IMR-90 (cell line): ENCODE measurements around the gene RBM23. TPM values are rescaled to one million over a fixed set of nuclear protein-coding genes. Genes with fewer than 3 reads are reported as not detected.

Experiments used
- ATAC-seq: fragments of 200-7000 bp; cut with Tn5 transposase; 2 replicates; pipeline ENCODE4 v1.9.1; 2020; ENCODE audit warnings: low read depth, mild to moderate bottlenecking, moderate library complexity
- BruUV-seq: library from RNA; stranded (reverse); fragments of 400-500 nt; replicated peaks from 2 replicates; lab custom pipeline; 2021; lab: Mats Ljungman, UMichigan
- CTCF ChIA-PET: fragments of 300-600 bp; formaldehyde crosslinking; extraction: SDS; loops from one replicate; lab custom pipeline; 2021; ENCODE audit warnings: antibody characterized with exemption; lab: Yijun Ruan, JAX
- POLR2A ChIA-PET: fragments of 300-600 bp; sonication (Branson Sonifier 250); formaldehyde crosslinking; loops from one replicate; lab custom pipeline; 2022; ENCODE audit warnings: antibody characterized with exemption; ENCODE audit not compliant: unreplicated experiment; lab: Charles Lee
- DNase-seq: peaks from one replicate; pipeline ENCODE4 v3.0.0; 2013
- H2AFZ ChIP-seq: replicated peaks from 2 replicates; pipeline ENCODE3; 2013; ENCODE audit warnings: low read length, mild to moderate bottlenecking; ENCODE audit not compliant: poor library complexity
- H2AK5ac ChIP-seq: 2 replicates; pipeline ENCODE4 v1.6.1; 2013; ENCODE audit warnings: low read depth, low read length, inconsistent platforms
- H2AK9ac ChIP-seq: replicated peaks from 2 replicates; pipeline ENCODE3; 2013; ENCODE audit warnings: mild to moderate bottlenecking, low read depth, low read length, moderate library complexity; ENCODE audit not compliant: poor library complexity
- H2BK120ac ChIP-seq: 2 replicates; pipeline ENCODE4 v1.6.1; 2013; ENCODE audit warnings: low read depth, low read length, inconsistent platforms
- H2BK15ac ChIP-seq: 3 replicates; pipeline ENCODE4 v1.6.1; 2013; ENCODE audit warnings: low read depth, low read length, inconsistent platforms
- H2BK20ac ChIP-seq: 2 replicates; pipeline ENCODE4 v1.6.1; 2013; ENCODE audit warnings: low read depth, mild to moderate bottlenecking, inconsistent platforms, low read length, moderate library complexity
- H2BK5ac ChIP-seq: 2 replicates; pipeline ENCODE4 v1.6.1; 2013; ENCODE audit warnings: mild to moderate bottlenecking, low read depth, low read length, inconsistent platforms; ENCODE audit not compliant: poor library complexity, severe bottlenecking
- H3K14ac ChIP-seq: replicated peaks from 2 replicates; pipeline ENCODE4 v1.6.1; 2013; ENCODE audit warnings: low read depth, low read length, inconsistent platforms
- H3K18ac ChIP-seq: 2 replicates; pipeline ENCODE4 v1.6.1; 2013; ENCODE audit warnings: low read depth, low read length, control low read depth
- H3K23ac ChIP-seq: 2 replicates; pipeline ENCODE4 v1.6.1; 2013; ENCODE audit warnings: low read depth, low read length, inconsistent platforms
- H3K27ac ChIP-seq: 2 replicates; pipeline ENCODE4 v1.5.1; 2013; ENCODE audit warnings: mild to moderate bottlenecking, control low read depth, low read length; ENCODE audit not compliant: insufficient read depth
- H3K27me3 ChIP-seq: 2 replicates; pipeline ENCODE4 v1.6.1; 2013; ENCODE audit warnings: low read length; ENCODE audit not compliant: control insufficient read depth, insufficient read depth
- H3K36me3 ChIP-seq: 2 replicates; pipeline ENCODE4 v1.6.1; 2013; ENCODE audit warnings: low read length, mixed read lengths; ENCODE audit not compliant: control insufficient read depth, insufficient read depth
- H3K4ac ChIP-seq: 2 replicates; pipeline ENCODE4 v1.6.1; 2013; ENCODE audit warnings: low read depth, low read length, inconsistent platforms
- H3K4me1 ChIP-seq: 2 replicates; pipeline ENCODE4 v1.6.1; 2013; ENCODE audit warnings: low read length, mixed read lengths; ENCODE audit not compliant: control insufficient read depth, insufficient read depth
- H3K4me2 ChIP-seq: 2 replicates; pipeline ENCODE4 v1.6.1; 2013; ENCODE audit warnings: low read depth, mild to moderate bottlenecking, control low read depth, low read length, moderate library complexity
- H3K4me3 ChIP-seq: 2 replicates; pipeline ENCODE4 v1.5.1; 2013; ENCODE audit warnings: low read depth, mild to moderate bottlenecking, control low read depth, low read length, moderate library complexity; ENCODE audit not compliant: insufficient read depth
- H3K56ac ChIP-seq: 2 replicates; pipeline ENCODE4 v1.6.1; 2013; ENCODE audit warnings: low read length, inconsistent platforms; ENCODE audit not compliant: insufficient read depth; ENCODE audit errors: extremely low read depth
- H3K79me1 ChIP-seq, 2 experiments: 2 replicates each; pipeline ENCODE4 v1.6.1; 2013; ENCODE audit warnings: low read length in 2 of 2, inconsistent platforms in 1 of 2, low read depth in 1 of 2
- H3K9ac ChIP-seq: 2 replicates; pipeline ENCODE4 v1.6.1; 2013; ENCODE audit warnings: low read depth, low read length, control low read depth
- H3K9me1 ChIP-seq: 2 replicates; pipeline ENCODE4 v1.6.1; 2013; ENCODE audit warnings: low read length, inconsistent platforms; ENCODE audit not compliant: insufficient read depth
- H3K9me3 ChIP-seq: 2 replicates; pipeline ENCODE4 v1.6.1; 2013; ENCODE audit warnings: low read length; ENCODE audit not compliant: control insufficient read depth, insufficient read depth
- H4K20me1 ChIP-seq: 2 replicates; pipeline ENCODE4 v1.6.1; 2013; ENCODE audit warnings: low read length, inconsistent platforms; ENCODE audit not compliant: insufficient read depth
- H4K5ac ChIP-seq: 2 replicates; pipeline ENCODE4 v1.6.1; 2013; ENCODE audit warnings: mild to moderate bottlenecking, low read depth, low read length, control low read depth
- H4K8ac ChIP-seq, 2 experiments: 2 replicates each; pipeline ENCODE4 v1.6.1; 2013; ENCODE audit warnings: low read depth in 2 of 2, low read length in 2 of 2, control low read depth in 1 of 2, inconsistent platforms in 1 of 2
- H4K91ac ChIP-seq: 2 replicates; pipeline ENCODE4 v1.6.1; 2013; ENCODE audit warnings: low read depth, low read length, inconsistent platforms; ENCODE audit not compliant: insufficient read depth
- BHLHE40 ChIP-seq: fragments of 150-350 bp; IDR thresholded peaks from 2 replicates; pipeline ENCODE4 v1.6.1; 2016; ENCODE audit warnings: mild to moderate bottlenecking, low read depth, low read length
- FOS ChIP-seq: fragments of 150-350 bp; IDR thresholded peaks from 2 replicates; pipeline ENCODE4 v1.6.1; 2016; ENCODE audit warnings: low read depth, low read length
- MAFK ChIP-seq: IDR thresholded peaks from 2 replicates; pipeline ENCODE4 v1.6.1; 2012; ENCODE audit warnings: low read depth, low read length, improper control_type of control experiment
- MAZ ChIP-seq: IDR thresholded peaks from 2 replicates; pipeline ENCODE4 v1.6.1; 2012; ENCODE audit warnings: low read depth, mild to moderate bottlenecking, low read length, improper control_type of control experiment, moderate library complexity, borderline replicate concordance
- POLR2A ChIP-seq: IDR thresholded peaks from 2 replicates; pipeline ENCODE4 v1.6.1; 2012; ENCODE audit warnings: mild to moderate bottlenecking, low read depth, low read length
- RAD21 ChIP-seq: IDR thresholded peaks from 2 replicates; pipeline ENCODE4 v1.6.1; 2012; ENCODE audit warnings: low read length, improper control_type of control experiment
- RCOR1 ChIP-seq: IDR thresholded peaks from 2 replicates; pipeline ENCODE4 v1.6.1; 2012; ENCODE audit warnings: mild to moderate bottlenecking, low read length, improper control_type of control experiment; ENCODE audit not compliant: insufficient replicate concordance
- SMC3 ChIP-seq: fragments of 150-350 bp; IDR thresholded peaks from 2 replicates; pipeline ENCODE4 v1.6.1; 2016; ENCODE audit warnings: low read depth, mild to moderate bottlenecking, antibody characterized with exemption, low read length, moderate library complexity
- WGBS, 2 experiments: methylation state at CpG; one replicate each; pipeline versions ENCODE4 v1.1.5 to v1.1.7; 2013; ENCODE audit warnings: missing lambda C conversion rate in 2 of 2; ENCODE audit not compliant: insufficient read length in 1 of 2; ENCODE audit errors: extremely low coverage in 2 of 2; 5-methylcytosine and 5-hydroxymethylcytosine counted together
- dilution Hi-C: fragments of 300-500 bp; cut with HindIII; formaldehyde crosslinking; loops from one replicate; pipeline ENCODE4 v1.14.3; 2018; ENCODE audit warnings: low sequenced_read_pairs; ENCODE audit not compliant: unreplicated experiment
- in situ Hi-C: fragments of 300-500 bp; cut with MboI; formaldehyde crosslinking; loops from 3 replicates; pipeline ENCODE4 v1.14.3; 2019; ENCODE audit warnings: low sequenced_read_pairs, inconsistent platforms, mixed read lengths
- intact Hi-C: fragments of 100-400 bp; cut with micrococcal nuclease; formaldehyde crosslinking; loops from 2 replicates; pipeline ENCODE4 v1.10.0; 2022
- polyA plus RNA-seq, 3 experiments: library from polyadenylated mRNA; depleted of rRNA; stranded (reverse); fragments of >200 nt; gene quantifications; 2 replicates each; pipeline ENCODE4 v1.2.3, GENCODE V29; 2012; ENCODE audit warnings: low replicate concordance in 1 of 3
- total RNA-seq: library from RNA; depleted of rRNA; stranded (reverse); fragments of >200 nt; gene quantifications from 2 replicates; pipeline ENCODE4 v1.2.3, GENCODE V29; 2012
- TF ChIP-seq, protein P1 (sequence below): fragments of 150-350 bp; IDR thresholded peaks from 2 replicates; pipeline ENCODE4 v1.6.1; 2017; ENCODE audit warnings: mild to moderate bottlenecking, antibody characterized with exemption, low read length, low read depth
- TF ChIP-seq, protein P2 (sequence below): fragments of 150-350 bp; IDR thresholded peaks from 2 replicates; pipeline ENCODE4 v1.6.1; 2016; ENCODE audit warnings: low read depth, mild to moderate bottlenecking, low read length, moderate library complexity, borderline replicate concordance
- TF ChIP-seq, protein P3 (sequence below): conservative IDR thresholded peaks from 2 replicates; pipeline ENCODE4 v1.5.1; 2012; ENCODE audit warnings: mild to moderate bottlenecking, low read depth, low read length, improper control_type of control experiment

Gene RBM23
- total and polyA plus RNA-seq, 2 of the 4 experiments (the other 2 are of a cell fraction): 44.7 to 375 TPM

DNA sequence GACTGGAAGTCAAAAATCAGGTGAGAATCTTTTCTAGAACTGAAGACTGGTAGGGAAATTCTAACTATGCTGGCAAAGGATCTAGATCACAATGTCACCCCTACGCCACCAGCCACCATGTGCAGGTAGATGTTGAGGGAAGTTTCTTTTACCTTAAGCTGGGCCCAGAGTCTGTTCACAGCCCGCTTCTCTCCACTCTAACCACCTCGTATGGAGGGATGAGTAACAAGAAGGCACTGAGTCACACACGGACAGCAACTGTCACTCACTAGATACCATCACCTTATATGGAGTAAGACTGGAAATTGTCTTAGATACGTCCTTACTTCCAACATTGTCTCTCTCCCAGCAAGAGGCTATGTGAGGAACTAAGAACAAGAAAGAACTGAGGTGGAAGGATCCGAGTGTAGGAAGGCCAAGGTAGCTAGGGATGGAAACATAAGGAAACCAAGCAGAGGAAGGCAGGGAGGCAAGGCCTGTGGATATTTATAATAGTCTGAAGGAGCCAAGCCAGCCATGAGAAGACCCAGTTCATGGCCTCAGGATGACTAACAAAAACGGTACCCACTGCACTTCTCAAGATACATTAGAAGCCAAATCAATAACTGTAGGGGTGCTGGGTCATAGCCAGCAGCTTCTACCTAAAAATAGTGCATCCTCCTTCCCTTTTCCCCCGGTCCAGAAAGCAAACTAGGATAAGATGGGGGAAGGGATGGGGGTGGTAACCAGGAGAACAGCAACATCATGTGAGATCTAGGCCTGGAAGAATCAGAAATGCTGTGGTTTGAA is 20.5 kb downstream of the RBM23 start (continued):
- peak; percentile 61; the same call in 1 of the 2 replicates for TF ChIP-seq FOS
- no peak for TF ChIP-seq RCOR1

DNA sequence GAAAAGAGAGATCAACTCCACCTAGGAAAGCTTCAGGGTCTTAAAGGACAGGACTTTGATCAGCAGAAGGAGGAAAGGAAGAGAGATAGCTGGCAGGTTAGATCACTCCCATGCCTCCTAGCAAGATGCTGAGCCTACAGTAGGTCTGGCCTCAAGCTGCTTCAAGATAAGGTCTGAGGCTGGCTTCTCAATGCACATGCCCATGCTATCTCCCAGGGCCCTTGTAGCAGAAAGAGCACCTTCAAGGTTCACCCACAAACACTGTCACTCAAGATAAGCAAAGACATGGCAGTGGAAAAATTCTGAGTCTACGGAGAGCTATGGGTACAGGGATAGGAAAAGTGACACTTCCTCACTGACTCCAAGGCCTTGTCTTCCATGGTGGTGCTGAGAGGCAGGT is 21.6 kb downstream of the RBM23 start:
- Histone ChIP-seq H4K8ac (peak overlapping the region; percentile 42 to 79), H2BK20ac (peak overlapping the region; percentile 71; the same call in 1 of the 2 replicates), H3K4me3 (no peak overlapping the region), H3K4me2 (no peak overlapping the region), H3K36me3 (peaks cover 15% of the 10 kb centered on the region), H3K18ac (no peak overlapping the region), H4K20me1 (no peaks in the 10 kb centered on the region), H2BK5ac (peak overlapping the region; percentile 96), H3K9me3 (no peaks in the 10 kb centered on the region), H3K79me1 (peaks cover 0 to 17% of the 10 kb centered on the region in 2 experiments; a peak in 3 of 4 replicates), H4K5ac (peak overlapping the region; percentile 56; the same call in 1 of the 2 replicates), H2AK9ac (no peak overlapping the region), H3K27me3 (no peaks in the 10 kb centered on the region), H3K14ac (peak overlapping the region; percentile 85), H3K9me1 (peaks cover 20% of the 10 kb centered on the region), H2BK15ac (peak overlapping the region; percentile 9; the same call in 2 of the 3 replicates), H3K27ac (peak overlapping the region; percentile 35; the same call in 1 of the 2 replicates), H3K4ac (peak overlapping the region; percentile 87), H3K56ac (no peak overlapping the region), H3K9ac (no peak overlapping the region), H3K23ac (peak overlapping the region; percentile 10; the same call in 1 of the 2 replicates), H2AFZ (no peak overlapping the region), H4K91ac (peak overlapping the region; percentile 83), H2BK120ac (peak overlapping the region; percentile 44; the same call in 1 of the 2 replicates), H2AK5ac (peak overlapping the region; percentile 94), H3K4me1 (peaks cover 17% of the 10 kb centered on the region)
- dilution Hi-C loops (no loop called here), intact Hi-C loops (loop anchor here (5.0 to 10.0 kb wide), 3 partner anchors 60 to 513 kb away; partner anchors contain the start of gene MMP14), in situ Hi-C loops (no loop called here)
- CTCF ChIA-PET: interaction anchor here (1.7 kb wide), 1 partner anchor 74 kb away, joined by 4 read pairs; no protein-coding TSS in a partner anchor
- POLR2A ChIA-PET: interaction anchor here (0.5 to 0.6 kb wide), 2 partner anchors 85 to 388 kb away, joined by 4 to 5 read pairs; no protein-coding TSS in a partner anchor
- BruUV-seq: no TSS peak
- ATAC-seq (no peak), DNase-seq (no peak)
- no CpG with 5 or more reads among the region's 1 CpG for WGBS, 2 experiments
- no peak for TF ChIP-seq SMC3
- TF ChIP-seq, protein P1, sequence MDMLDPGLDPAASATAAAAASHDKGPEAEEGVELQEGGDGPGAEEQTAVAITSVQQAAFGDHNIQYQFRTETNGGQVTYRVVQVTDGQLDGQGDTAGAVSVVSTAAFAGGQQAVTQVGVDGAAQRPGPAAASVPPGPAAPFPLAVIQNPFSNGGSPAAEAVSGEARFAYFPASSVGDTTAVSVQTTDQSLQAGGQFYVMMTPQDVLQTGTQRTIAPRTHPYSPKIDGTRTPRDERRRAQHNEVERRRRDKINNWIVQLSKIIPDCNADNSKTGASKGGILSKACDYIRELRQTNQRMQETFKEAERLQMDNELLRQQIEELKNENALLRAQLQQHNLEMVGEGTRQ: no peak
- TF ChIP-seq, protein P2, sequence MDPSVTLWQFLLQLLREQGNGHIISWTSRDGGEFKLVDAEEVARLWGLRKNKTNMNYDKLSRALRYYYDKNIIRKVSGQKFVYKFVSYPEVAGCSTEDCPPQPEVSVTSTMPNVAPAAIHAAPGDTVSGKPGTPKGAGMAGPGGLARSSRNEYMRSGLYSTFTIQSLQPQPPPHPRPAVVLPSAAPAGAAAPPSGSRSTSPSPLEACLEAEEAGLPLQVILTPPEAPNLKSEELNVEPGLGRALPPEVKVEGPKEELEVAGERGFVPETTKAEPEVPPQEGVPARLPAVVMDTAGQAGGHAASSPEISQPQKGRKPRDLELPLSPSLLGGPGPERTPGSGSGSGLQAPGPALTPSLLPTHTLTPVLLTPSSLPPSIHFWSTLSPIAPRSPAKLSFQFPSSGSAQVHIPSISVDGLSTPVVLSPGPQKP: no peak
- no peak for TF ChIP-seq POLR2A
- TF ChIP-seq MAFK: no peak
- TF ChIP-seq MAZ: no peak
- TF ChIP-seq, protein P3, sequence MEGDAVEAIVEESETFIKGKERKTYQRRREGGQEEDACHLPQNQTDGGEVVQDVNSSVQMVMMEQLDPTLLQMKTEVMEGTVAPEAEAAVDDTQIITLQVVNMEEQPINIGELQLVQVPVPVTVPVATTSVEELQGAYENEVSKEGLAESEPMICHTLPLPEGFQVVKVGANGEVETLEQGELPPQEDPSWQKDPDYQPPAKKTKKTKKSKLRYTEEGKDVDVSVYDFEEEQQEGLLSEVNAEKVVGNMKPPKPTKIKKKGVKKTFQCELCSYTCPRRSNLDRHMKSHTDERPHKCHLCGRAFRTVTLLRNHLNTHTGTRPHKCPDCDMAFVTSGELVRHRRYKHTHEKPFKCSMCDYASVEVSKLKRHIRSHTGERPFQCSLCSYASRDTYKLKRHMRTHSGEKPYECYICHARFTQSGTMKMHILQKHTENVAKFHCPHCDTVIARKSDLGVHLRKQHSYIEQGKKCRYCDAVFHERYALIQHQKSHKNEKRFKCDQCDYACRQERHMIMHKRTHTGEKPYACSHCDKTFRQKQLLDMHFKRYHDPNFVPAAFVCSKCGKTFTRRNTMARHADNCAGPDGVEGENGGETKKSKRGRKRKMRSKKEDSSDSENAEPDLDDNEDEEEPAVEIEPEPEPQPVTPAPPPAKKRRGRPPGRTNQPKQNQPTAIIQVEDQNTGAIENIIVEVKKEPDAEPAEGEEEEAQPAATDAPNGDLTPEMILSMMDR: no peak
- TF ChIP-seq RAD21: no peak
- no peak for TF ChIP-seq BHLHE40
- no peak for TF ChIP-seq RCOR1
